ENCODE results near the gene PLEKHH1. TPM values are rescaled to one million over a fixed set of nuclear protein-coding genes. Genes with fewer than 3 reads are reported as not detected.
"Not testable (repeated sequence)": the region's sequence is repeated elsewhere in the genome, so short reads cannot be mapped to it uniquely, and the experiment has no call there.

The PLEKHH1 gene
- total and polyA plus RNA-seq, 11 donors = 2.4 to 9.2 (median 5.2) TPM

DNA sequence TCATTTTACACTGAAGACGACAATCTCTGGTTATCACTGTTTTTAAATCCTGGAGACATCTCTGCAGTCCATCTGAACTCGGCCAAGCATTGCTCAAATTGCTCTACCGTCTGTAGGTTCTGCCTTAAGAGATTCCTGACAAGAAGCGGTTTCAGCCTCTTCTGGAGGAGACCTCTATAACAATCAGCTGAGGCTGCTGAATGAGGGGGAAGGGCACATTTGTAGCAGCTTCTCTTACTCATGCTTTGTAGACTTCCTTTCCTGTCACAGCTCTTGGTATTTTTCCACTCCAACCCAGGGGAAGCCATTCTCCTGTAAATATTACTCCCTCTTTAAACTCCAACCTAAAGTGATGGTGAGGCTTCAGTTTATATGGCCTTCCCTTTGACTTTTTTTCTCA, 89.6 kb downstream of the PLEKHH1 start:
- intact Hi-C loops (cut with DNase I) = loop anchor here in 2 of 10 donors (5.0 kb wide), 2 partner anchors 45 to 80 kb away; partner anchors contain the start of gene RDH12 (in 1 of the 2)
- Histone ChIP-seq H3K27me3 (no peaks in the 10 kb centered on the region), H3K36me3 (no peaks in the 10 kb centered on the region), H3K9me3 (no peaks in the 10 kb centered on the region), H3K27ac (peak overlapping the region in 5 of 12 donors; percentile 3 to 76 (median 39)), H3K4me3 (no peak overlapping the region), H3K4me1 (peaks cover 0 to 32% (median 11%) of the 10 kb centered on the region in 12 donors)
- peak in 1 of 4 donors; percentile 19 for ATAC-seq
- 46 to 49% (median 48%) methylated on average over 4 of the region's 4 CpGs for WGBS, 4 donors
- no peak for DNase-seq
- TF ChIP-seq, protein P1, sequence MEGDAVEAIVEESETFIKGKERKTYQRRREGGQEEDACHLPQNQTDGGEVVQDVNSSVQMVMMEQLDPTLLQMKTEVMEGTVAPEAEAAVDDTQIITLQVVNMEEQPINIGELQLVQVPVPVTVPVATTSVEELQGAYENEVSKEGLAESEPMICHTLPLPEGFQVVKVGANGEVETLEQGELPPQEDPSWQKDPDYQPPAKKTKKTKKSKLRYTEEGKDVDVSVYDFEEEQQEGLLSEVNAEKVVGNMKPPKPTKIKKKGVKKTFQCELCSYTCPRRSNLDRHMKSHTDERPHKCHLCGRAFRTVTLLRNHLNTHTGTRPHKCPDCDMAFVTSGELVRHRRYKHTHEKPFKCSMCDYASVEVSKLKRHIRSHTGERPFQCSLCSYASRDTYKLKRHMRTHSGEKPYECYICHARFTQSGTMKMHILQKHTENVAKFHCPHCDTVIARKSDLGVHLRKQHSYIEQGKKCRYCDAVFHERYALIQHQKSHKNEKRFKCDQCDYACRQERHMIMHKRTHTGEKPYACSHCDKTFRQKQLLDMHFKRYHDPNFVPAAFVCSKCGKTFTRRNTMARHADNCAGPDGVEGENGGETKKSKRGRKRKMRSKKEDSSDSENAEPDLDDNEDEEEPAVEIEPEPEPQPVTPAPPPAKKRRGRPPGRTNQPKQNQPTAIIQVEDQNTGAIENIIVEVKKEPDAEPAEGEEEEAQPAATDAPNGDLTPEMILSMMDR (IDR thresholded peaks at IDR 0.05) = no peak
- TF ChIP-seq POLR2A (IDR thresholded peaks at IDR 0.05) = no peak

DNA sequence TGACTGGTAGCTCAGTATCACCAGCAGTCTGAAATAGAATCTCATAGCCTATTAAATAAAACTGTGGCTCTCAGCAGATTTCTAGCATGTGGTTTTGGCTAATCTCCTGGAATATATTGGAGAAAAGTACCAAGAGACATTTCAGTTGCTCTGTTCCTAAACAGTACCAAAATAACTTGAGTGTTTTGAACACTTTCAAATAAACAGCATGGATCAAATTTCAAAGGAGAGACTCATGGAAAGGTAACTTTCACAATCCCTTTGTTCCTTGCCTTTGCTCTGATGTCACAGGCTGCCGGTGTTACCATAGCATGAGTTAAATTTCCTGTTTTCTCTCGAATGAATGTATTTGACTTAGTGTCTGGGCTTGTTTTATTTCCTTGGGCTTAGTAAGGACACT, 90.0 kb downstream of the PLEKHH1 start:
- no peaks in the 10 kb centered on the region for H3K36me3 ChIP-seq
- TF ChIP-seq, protein P1 (IDR thresholded peaks at IDR 0.05) = no peak
- TF ChIP-seq POLR2A (IDR thresholded peaks at IDR 0.05) = no peak
- WGBS, 4 donors = 51 to 56% (median 53%) methylated on average over 2 of the region's 2 CpGs
- DNase-seq (no peak), ATAC-seq (no peak)
- no peaks in the 10 kb centered on the region for H3K9me3 ChIP-seq
- H3K4me1 ChIP-seq = peaks cover 0 to 32% (median 11%) of the 10 kb centered on the region in 12 donors
- H3K4me3 ChIP-seq = no peak overlapping the region
- H3K27me3 ChIP-seq = no peaks in the 10 kb centered on the region
- H3K27ac ChIP-seq = peak overlapping the region in 6 of 12 donors; percentile 3 to 76 (median 24)
- intact Hi-C loops (cut with DNase I) = loop anchor here in 2 of 10 donors (5.0 kb wide), 2 partner anchors 44 to 79 kb away; partner anchors contain the start of gene RDH12 (in 1 of the 2)

DNA sequence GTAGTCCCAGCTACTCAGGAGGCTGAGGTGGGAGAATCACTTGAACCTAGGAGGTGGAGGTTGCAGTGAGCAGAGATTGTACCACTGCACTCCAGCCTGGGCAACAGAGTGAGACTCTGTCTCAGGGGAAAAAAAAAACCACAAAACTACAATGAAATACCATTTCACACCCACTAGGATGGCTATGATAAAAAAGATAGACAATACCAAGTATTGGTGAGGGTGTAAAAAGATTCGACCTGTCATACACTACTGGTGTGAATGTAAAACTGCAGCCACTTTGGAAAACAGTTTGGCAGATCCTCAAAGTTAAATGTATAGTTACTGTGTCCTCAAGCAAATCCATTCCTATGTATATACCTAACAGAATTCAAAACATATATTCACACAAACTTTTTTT, 93.0 kb downstream of the PLEKHH1 start:
- H3K9me3 ChIP-seq; H3K36me3 ChIP-seq; H3K27me3 ChIP-seq; H3K4me3 ChIP-seq; DNase-seq; H3K27ac ChIP-seq; intact Hi-C loops (cut with DNase I); ATAC-seq: not testable (repeated sequence)
- peaks cover 0 to 12% (median 0%) of the 10 kb centered on the region in 12 donors for H3K4me1 ChIP-seq
- 83 to 94% (median 86%) methylated on average over 1 of the region's 1 CpG for WGBS, 4 donors

GRCh38 chr14:67627519-67627918, 94.4 kb downstream of the PLEKHH1 start:
- H3K4me1 ChIP-seq = peaks cover 0 to 8% (median 0%) of the 10 kb centered on the region in 12 donors
- TF ChIP-seq, protein P1 (IDR thresholded peaks at IDR 0.05) = no peak
- TF ChIP-seq POLR2A (IDR thresholded peaks at IDR 0.05) = no peak
- H3K4me3 ChIP-seq = no peak overlapping the region
- H3K36me3 ChIP-seq = no peaks in the 10 kb centered on the region
- intact Hi-C loops (cut with DNase I) = no loop called here
- no peak overlapping the region for H3K27ac ChIP-seq
- H3K27me3 ChIP-seq = no peaks in the 10 kb centered on the region
- no peaks in the 10 kb centered on the region for H3K9me3 ChIP-seq
- DNase-seq (no peak), ATAC-seq (no peak)

DNA sequence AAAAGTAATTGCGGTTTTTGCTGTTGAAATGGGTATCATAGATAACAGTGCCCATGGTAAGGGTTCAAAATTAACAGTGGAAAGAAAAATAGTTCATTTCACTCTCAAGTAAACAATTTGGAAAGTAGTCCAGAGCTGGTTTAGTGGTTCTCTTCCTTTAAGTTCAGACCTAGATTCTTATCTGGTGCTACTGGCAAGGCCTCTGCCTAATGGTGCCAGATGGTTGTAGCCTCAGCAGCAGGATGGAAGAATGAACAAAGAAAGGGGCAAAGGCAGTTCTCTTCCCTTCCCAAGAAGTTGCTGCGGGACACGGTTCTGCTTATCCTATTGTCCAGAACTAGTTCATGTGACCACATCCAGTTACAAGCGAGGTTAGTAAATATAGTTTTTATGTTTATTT, 97.1 kb downstream of the PLEKHH1 start:
- no peaks in the 10 kb centered on the region for H3K9me3 ChIP-seq
- ATAC-seq (no peak), DNase-seq (no peak)
- TF ChIP-seq POLR2A (IDR thresholded peaks at IDR 0.05) = no peak
- TF ChIP-seq, protein P1 (IDR thresholded peaks at IDR 0.05) = no peak
- H3K4me1 ChIP-seq = no peaks in the 10 kb centered on the region
- H3K27ac ChIP-seq = no peak overlapping the region
- 85 to 94% (median 92%) methylated on average over 4 of the region's 4 CpGs for WGBS, 4 donors
- no peak overlapping the region for H3K4me3 ChIP-seq
- no peaks in the 10 kb centered on the region for H3K27me3 ChIP-seq
- H3K36me3 ChIP-seq = no peaks in the 10 kb centered on the region
- intact Hi-C loops (cut with DNase I) = no loop called here
